PC-3 (cell line): ENCODE results near the gene HSH2D.

ENCODE experiments used
- EZH2 ChIP-seq: fragments of 300-600 bp; sonication (generic); IDR thresholded peaks from one replicate; pipeline ENCODE4 v1.6.1; 2017; ENCODE audit warnings: antibody characterized with exemption, mild to moderate bottlenecking, low read length; ENCODE audit not compliant: unreplicated experiment
- TF ChIP-seq, protein P1 (sequence below): fragments of 300-600 bp; sonication (generic); conservative IDR thresholded peaks from 2 replicates; pipeline ENCODE4 v1.5.1; 2017; ENCODE audit warnings: antibody characterized with exemption, low read depth, mild to moderate bottlenecking, low read length

- TF ChIP-seq, protein P1, sequence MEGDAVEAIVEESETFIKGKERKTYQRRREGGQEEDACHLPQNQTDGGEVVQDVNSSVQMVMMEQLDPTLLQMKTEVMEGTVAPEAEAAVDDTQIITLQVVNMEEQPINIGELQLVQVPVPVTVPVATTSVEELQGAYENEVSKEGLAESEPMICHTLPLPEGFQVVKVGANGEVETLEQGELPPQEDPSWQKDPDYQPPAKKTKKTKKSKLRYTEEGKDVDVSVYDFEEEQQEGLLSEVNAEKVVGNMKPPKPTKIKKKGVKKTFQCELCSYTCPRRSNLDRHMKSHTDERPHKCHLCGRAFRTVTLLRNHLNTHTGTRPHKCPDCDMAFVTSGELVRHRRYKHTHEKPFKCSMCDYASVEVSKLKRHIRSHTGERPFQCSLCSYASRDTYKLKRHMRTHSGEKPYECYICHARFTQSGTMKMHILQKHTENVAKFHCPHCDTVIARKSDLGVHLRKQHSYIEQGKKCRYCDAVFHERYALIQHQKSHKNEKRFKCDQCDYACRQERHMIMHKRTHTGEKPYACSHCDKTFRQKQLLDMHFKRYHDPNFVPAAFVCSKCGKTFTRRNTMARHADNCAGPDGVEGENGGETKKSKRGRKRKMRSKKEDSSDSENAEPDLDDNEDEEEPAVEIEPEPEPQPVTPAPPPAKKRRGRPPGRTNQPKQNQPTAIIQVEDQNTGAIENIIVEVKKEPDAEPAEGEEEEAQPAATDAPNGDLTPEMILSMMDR, result no peak
- TF ChIP-seq EZH2, result no peak
Observed at GRCh38 chr19:16127080-16127479, 16.4 kb upstream of the HSH2D start.
